ENCODE data around the gene CS.

- TF ChIP-seq CTCF (conservative IDR thresholded peaks at IDR 0.05 in 1 of 2, IDR thresholded peaks at IDR 0.05 in 1 of 2; ENCODE audit: low read depth in 1 of 2, low read length in 2 of 2) (no peak), EZH2 (IDR thresholded peaks at IDR 0.05; ENCODE audit: low read length, missing control alignments) (no peak)
Observed at GRCh38 chr12:56247923-56248322, 52.2 kb downstream of the CS start.
